HFFc6 (cell line): ENCODE data around the gene CYTH3. TPM values are rescaled to one million over a fixed set of nuclear protein-coding genes. Genes with fewer than 3 reads are reported as not detected.
A peak's percentile ranks its signal among the peaks of the same experiment; 100 is the strongest.

Experiments used
- DNase-seq: peaks from one replicate; pipeline ENCODE4 v3.0.0-alpha.2; 2018
- H3K27ac Mint-ChIP-seq: 2 replicates; pipeline ENCODE4 v1.8.0; 2020; ENCODE audit warnings: mild to moderate bottlenecking, mixed read lengths
- H3K27me3 Mint-ChIP-seq: 2 replicates; pipeline ENCODE4 v1.8.0; 2021; ENCODE audit warnings: mild to moderate bottlenecking, moderate library complexity, mixed read lengths; ENCODE audit not compliant: insufficient read depth
- H3K36me3 Mint-ChIP-seq: 2 replicates; pipeline ENCODE4 v1.8.0; 2021; ENCODE audit warnings: low read depth, mixed read lengths
- H3K4me1 Mint-ChIP-seq: 2 replicates; pipeline ENCODE4 v1.8.0; 2020; ENCODE audit warnings: low read depth, mixed read lengths
- H3K4me3 Mint-ChIP-seq: 2 replicates; pipeline ENCODE4 v1.8.0; 2020; ENCODE audit warnings: mild to moderate bottlenecking, moderate library complexity, mixed read lengths
- H3K9me3 Mint-ChIP-seq: 2 replicates; pipeline ENCODE4 v1.8.0; 2020; ENCODE audit warnings: mild to moderate bottlenecking, mixed read lengths
- CTCF ChIP-seq: fragments of 200-600 bp; sonication (generic); IDR thresholded peaks from 2 replicates; pipeline ENCODE4 v1.5.0; 2021; ENCODE audit warnings: antibody characterized with exemption, mild to moderate bottlenecking
- total RNA-seq, 6 experiments: library from RNA; stranded (reverse); fragmentation: NEBNext Ultra II Directional; extraction: Animal tissue kit (Norgen Biotek cat#: 25700); gene quantifications; 2 replicates in 1 of 6; 3 replicates in 5 of 6; pipeline ENCODE4 v1.2.3, GENCODE V29; 2021

Gene CYTH3
- total RNA-seq, 6 experiments from 2014 or later, result 38.6 to 53.6 (median 47.9) TPM

- no peak for TF ChIP-seq CTCF
- Mint-ChIP-seq H3K36me3 (peaks cover 59% of the 10 kb centered on the region), H3K9me3 (peaks cover 29% of the 10 kb centered on the region), H3K4me1 (peaks cover 16% of the 10 kb centered on the region), H3K27ac (no peak overlapping the region), H3K4me3 (no peak overlapping the region), H3K27me3 (no peaks in the 10 kb centered on the region)
- DNase-seq, result no peak
These were observed 148.6 kb downstream of the CYTH3 start for GRCh38 chr7:6123843-6124242.

- peaks cover 29% of the 10 kb centered on the region for H3K9me3 Mint-ChIP-seq
- peaks cover 69% of the 10 kb centered on the region for H3K36me3 Mint-ChIP-seq
- H3K27ac Mint-ChIP-seq, result no peak overlapping the region
- no peaks in the 10 kb centered on the region for H3K27me3 Mint-ChIP-seq
- peaks cover 8% of the 10 kb centered on the region for H3K4me1 Mint-ChIP-seq
- DNase-seq, result peak; percentile 45
- TF ChIP-seq CTCF, result no peak
- H3K4me3 Mint-ChIP-seq, result no peak overlapping the region
These were observed 151.3 kb downstream of the CYTH3 start for GRCh38 chr7:6121141-6121540.

GRCh38 chr7:6117533-6117932, 154.9 kb downstream of the CYTH3 start:
- Mint-ChIP-seq H3K4me3 (no peak overlapping the region), H3K4me1 (peaks cover 12% of the 10 kb centered on the region), H3K36me3 (peaks cover 70% of the 10 kb centered on the region), H3K27me3 (no peaks in the 10 kb centered on the region), H3K9me3 (peaks cover 24% of the 10 kb centered on the region), H3K27ac (no peak overlapping the region; the same call in 1 of the 2 replicates)
- no peak for DNase-seq
- TF ChIP-seq CTCF, result no peak

GRCh38 chr7:6116211-6116610, 156.2 kb downstream of the CYTH3 start:
- no peak for DNase-seq
- H3K36me3 Mint-ChIP-seq, result peaks cover 63% of the 10 kb centered on the region
- H3K4me1 Mint-ChIP-seq, result peaks cover 12% of the 10 kb centered on the region
- TF ChIP-seq CTCF, result no peak
- peaks cover 12% of the 10 kb centered on the region for H3K9me3 Mint-ChIP-seq
- no peaks in the 10 kb centered on the region for H3K27me3 Mint-ChIP-seq
- H3K27ac Mint-ChIP-seq, result no peak overlapping the region
- H3K4me3 Mint-ChIP-seq, result no peak overlapping the region

Other genes with a start within 250 kb of the CYTH3 start
- gene ANKRD61, start 241.2 kb downstream of the CYTH3 start, total RNA-seq, result under 1 TPM in 4 of 6 experiments, not detected in 2; 0.17 to 0.24 (median 0.19) TPM
- gene EIF2AK1, start 213.4 kb downstream of the CYTH3 start, total RNA-seq, result 100 to 1,000 TPM in 4 of 6 experiments, 10 to 100 TPM in 2; 90.4 to 103 (median 101) TPM
- 1 to 10 TPM; 4.4 to 6.5 (median 5.9) TPM for gene USP42, start 167.7 kb downstream of the CYTH3 start, total RNA-seq
- gene FAM220A, start 76.3 kb upstream of the CYTH3 start, total RNA-seq, result 10 to 100 TPM; 13.6 to 24.8 (median 15.5) TPM
- 100 to 1,000 TPM; 311 to 400 (median 359) TPM for gene RAC1, start 101.9 kb upstream of the CYTH3 start, total RNA-seq
- 10 to 100 TPM; 29.2 to 39.5 (median 33.2) TPM for gene DAGLB, start 175.3 kb upstream of the CYTH3 start, total RNA-seq
- gene KDELR2, start 211.5 kb upstream of the CYTH3 start, total RNA-seq, result 100 to 1,000 TPM; 367 to 473 (median 416) TPM